PC-9 (cell line): Measurements from ENCODE around the gene SLC23A1. TPM values are rescaled to one million over a fixed set of nuclear protein-coding genes. Genes with fewer than 3 reads are reported as not detected.
A peak's percentile ranks its signal among the peaks of the same experiment; 100 is the strongest.

Experiments
- BruUV-seq: library from RNA; stranded (reverse); fragments of 400-500 nt; replicated peaks from 2 replicates; lab custom pipeline; 2021; lab: Mats Ljungman, UMichigan
- CTCF ChIA-PET: fragments of 300-600 bp; sonication (Branson Sonifier 250); formaldehyde crosslinking; loops from one replicate; lab custom pipeline; 2022; ENCODE audit warnings: antibody characterized with exemption; lab: Charles Lee
- POLR2A ChIA-PET: fragments of 300-600 bp; sonication (Branson Sonifier 250); formaldehyde crosslinking; loops from one replicate; lab custom pipeline; 2022; ENCODE audit warnings: antibody characterized with exemption; ENCODE audit not compliant: unreplicated experiment; lab: Charles Lee
- DNase-seq, 2 experiments: peaks; one replicate each; pipeline versions ENCODE4 v3.0.0 to v3.0.0-alpha.2; 2015 to 2022; ENCODE audit warnings: mixed read lengths in 1 of 2
- H2AFZ ChIP-seq: fragments of 200-600 bp; sonication (generic); 2 replicates; pipeline ENCODE4 v1.8.1; 2017; ENCODE audit warnings: antibody characterized with exemption
- H3F3A ChIP-seq: fragments of 200-600 bp; sonication (generic); 2 replicates; pipeline ENCODE4 v1.8.1; 2017; ENCODE audit warnings: antibody characterized with exemption, mild to moderate bottlenecking, low read depth; ENCODE audit not compliant: insufficient read depth
- H3K27ac ChIP-seq: fragments of 200-600 bp; sonication (generic); 2 replicates; pipeline ENCODE4 v1.6.1; 2016; ENCODE audit warnings: mixed run types
- H3K27me3 ChIP-seq: fragments of 200-600 bp; sonication (generic); 2 replicates; pipeline ENCODE4 v1.6.1; 2016; ENCODE audit warnings: low read depth, mixed run types; ENCODE audit not compliant: insufficient read depth
- H3K36me3 ChIP-seq: fragments of 200-600 bp; sonication (generic); 2 replicates; pipeline ENCODE4 v1.6.1; 2016; ENCODE audit warnings: low read depth, mixed run types
- H3K4me1 ChIP-seq: fragments of 200-600 bp; sonication (generic); replicated peaks from 2 replicates; pipeline ENCODE4 v1.6.1; 2016; ENCODE audit warnings: mixed run types; ENCODE audit not compliant: insufficient read depth
- H3K4me2 ChIP-seq: fragments of 200-600 bp; sonication (generic); 2 replicates; pipeline ENCODE4 v1.6.1; 2017; ENCODE audit warnings: mixed run types
- H3K4me3 ChIP-seq: fragments of 200-600 bp; sonication (generic); 2 replicates; pipeline ENCODE4 v1.6.1; 2016; ENCODE audit warnings: mixed run types
- H3K79me2 ChIP-seq: fragments of 200-600 bp; sonication (generic); 2 replicates; pipeline ENCODE4 v1.6.1; 2017; ENCODE audit warnings: low read depth, mixed run types
- H3K9me2 ChIP-seq: fragments of 200-600 bp; sonication (generic); 2 replicates; pipeline ENCODE4 v1.8.1; 2017; ENCODE audit warnings: mild to moderate bottlenecking; ENCODE audit not compliant: insufficient read depth
- H3K9me3 ChIP-seq: fragments of 200-600 bp; sonication (generic); 2 replicates; pipeline ENCODE4 v1.8.1; 2016; ENCODE audit warnings: low read depth; ENCODE audit not compliant: insufficient read depth
- H4K20me1 ChIP-seq: fragments of 200-600 bp; sonication (generic); 2 replicates; pipeline ENCODE4 v1.8.1; 2017; ENCODE audit not compliant: insufficient read depth
- CTCF ChIP-seq: fragments of 200-600 bp; sonication (generic); conservative IDR thresholded peaks from 2 replicates; pipeline ENCODE4 v1.6.1; 2017; ENCODE audit warnings: mixed run types, antibody characterized with exemption, mild to moderate bottlenecking, moderate library complexity
- EZH2 ChIP-seq: fragments of 200-600 bp; sonication (generic); IDR thresholded peaks from 2 replicates; pipeline ENCODE4 v1.8.0; 2017; ENCODE audit warnings: antibody characterized with exemption, low read depth
- intact Hi-C: fragments of 100-400 bp; cut with micrococcal nuclease; formaldehyde crosslinking; loops from one replicate; pipeline ENCODE4 v1.10.0; 2022; ENCODE audit not compliant: unreplicated experiment
- total RNA-seq: library from RNA; stranded (reverse); gene quantifications from 2 replicates; pipeline ENCODE4 v1.2.3, GENCODE V29; 2021

Gene SLC23A1
- total RNA-seq, 1 experiment from 2014 or later = 1.9 TPM

DNA sequence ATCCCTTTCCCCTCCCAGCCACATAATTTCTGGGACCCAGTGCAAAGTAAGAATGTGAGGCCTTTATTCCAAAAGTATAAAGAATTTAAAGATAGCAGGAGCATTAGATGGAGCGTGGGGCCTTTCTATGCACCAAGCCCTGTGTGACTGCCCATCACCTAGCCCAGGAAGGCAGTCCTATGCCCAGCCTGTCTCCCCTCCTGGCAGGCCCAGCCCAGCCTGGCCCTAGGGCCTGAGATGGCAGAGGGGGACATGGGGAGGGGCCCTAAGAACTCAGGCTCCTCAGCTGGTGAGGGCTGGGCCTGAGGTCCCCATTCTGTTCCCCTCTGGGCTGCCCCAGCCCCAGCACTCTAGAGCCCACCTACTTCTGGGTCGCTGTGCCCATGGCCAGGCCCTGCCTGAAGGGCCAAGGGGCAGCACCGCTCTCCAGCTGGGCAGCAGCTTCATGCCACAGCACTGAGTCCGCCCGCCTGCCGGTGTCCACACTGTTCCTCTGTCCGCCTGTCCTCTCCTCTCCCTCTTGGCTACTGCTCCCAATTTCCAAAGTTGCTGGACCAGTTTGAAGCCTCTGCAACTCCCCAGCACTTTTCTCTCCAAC is 995 bp upstream of the SLC23A1 start:
- POLR2A ChIA-PET = no interaction called here
- no peaks in the 10 kb centered on the region for H3K36me3 ChIP-seq
- peak overlapping the region; percentile 55; the same call in 1 of the 2 replicates for H3K4me2 ChIP-seq
- peak in 1 of 2 experiments; percentile 38 for DNase-seq
- no peak overlapping the region for H3K4me3 ChIP-seq
- H3K27ac ChIP-seq = no peak overlapping the region
- BruUV-seq = no TSS peak
- H3K79me2 ChIP-seq = no peaks in the 10 kb centered on the region
- no peaks in the 10 kb centered on the region for H3K27me3 ChIP-seq
- H3K9me2 ChIP-seq = no peaks in the 10 kb centered on the region
- no peak for TF ChIP-seq EZH2
- no peak for TF ChIP-seq CTCF
- no peak overlapping the region for H2AFZ ChIP-seq
- H3K4me1 ChIP-seq = peaks cover 49% of the 10 kb centered on the region
- peaks cover 30% of the 10 kb centered on the region for H3F3A ChIP-seq
- intact Hi-C loops = no loop called here
- CTCF ChIA-PET = interaction anchor here (1.2 kb wide), 1 partner anchor 1013 kb away, joined by 5 read pairs; no protein-coding TSS in a partner anchor
- H3K9me3 ChIP-seq = no peaks in the 10 kb centered on the region
- H4K20me1 ChIP-seq = no peaks in the 10 kb centered on the region

GRCh38 chr5:139382807-139383206 is 290 bp downstream of the SLC23A1 start:
- H3K4me2 ChIP-seq = peak overlapping the region; percentile 61
- peaks cover 49% of the 10 kb centered on the region for H3K4me1 ChIP-seq
- intact Hi-C loops = no loop called here
- no peaks in the 10 kb centered on the region for H3K9me3 ChIP-seq
- H3K4me3 ChIP-seq = no peak overlapping the region
- H4K20me1 ChIP-seq = no peaks in the 10 kb centered on the region
- 0 out of 2 replicates have a peak overlapping the region, but pooled peaks have one; percentile 23 for H3K27ac ChIP-seq
- CTCF ChIA-PET = interaction anchor here (0.6 kb wide), 2 partner anchors 9 to 15 kb away, joined by 3 to 5 read pairs; no protein-coding TSS in a partner anchor
- H3F3A ChIP-seq = peaks cover 30% of the 10 kb centered on the region
- no TSS peak for BruUV-seq
- H3K27me3 ChIP-seq = no peaks in the 10 kb centered on the region
- H3K36me3 ChIP-seq = no peaks in the 10 kb centered on the region
- POLR2A ChIA-PET = interaction anchor here (0.5 to 0.6 kb wide), 2 partner anchors 296 to 1170 kb away, joined by 5 to 6 read pairs; no protein-coding TSS in a partner anchor
- no peak for TF ChIP-seq CTCF
- no peak for TF ChIP-seq EZH2
- no peak overlapping the region for H2AFZ ChIP-seq
- no peaks in the 10 kb centered on the region for H3K79me2 ChIP-seq
- no peak for DNase-seq
- H3K9me2 ChIP-seq = no peaks in the 10 kb centered on the region

GRCh38 chr5:139381837-139382761 is 998 bp downstream of the SLC23A1 start:
- H3K9me3 ChIP-seq = no peaks in the 10 kb centered on the region
- H4K20me1 ChIP-seq = no peaks in the 10 kb centered on the region
- intact Hi-C loops = no loop called here
- H3K27me3 ChIP-seq = no peaks in the 10 kb centered on the region
- H2AFZ ChIP-seq = no peak overlapping the region
- POLR2A ChIA-PET = no interaction called here
- no peak for DNase-seq
- H3K27ac ChIP-seq = 0 out of 2 replicates have a peak overlapping the region, but pooled peaks have one; percentile 23
- peaks cover 29% of the 10 kb centered on the region for H3F3A ChIP-seq
- no peak overlapping the region for H3K4me3 ChIP-seq
- H3K4me1 ChIP-seq = peaks cover 49% of the 10 kb centered on the region
- CTCF ChIA-PET = interaction anchor here (0.5 to 1.0 kb wide), 2 partner anchors 9 to 170 kb away, joined by 3 to 12 read pairs; no protein-coding TSS in a partner anchor
- no TSS peak for BruUV-seq
- peak overlapping the region; percentile 61 for H3K4me2 ChIP-seq
- H3K36me3 ChIP-seq = no peaks in the 10 kb centered on the region
- no peaks in the 10 kb centered on the region for H3K9me2 ChIP-seq
- no peaks in the 10 kb centered on the region for H3K79me2 ChIP-seq
- TF ChIP-seq EZH2 = no peak
- TF ChIP-seq CTCF = no peak
